GM13977 (cell line): ENCODE measurements around the gene LPGAT1.
"Not testable (repeated sequence)": the region's sequence is repeated elsewhere in the genome, so short reads cannot be mapped to it uniquely, and the experiment has no call there.

ENCODE experiments used
- DNase-seq: peaks from one replicate; pipeline ENCODE4 v3.0.0; 2012; ENCODE audit warnings: low spot score
- CTCF ChIP-seq: IDR thresholded peaks from 2 replicates; pipeline ENCODE4 v1.5.1; 2012; ENCODE audit warnings: mild to moderate bottlenecking, control low read depth; ENCODE audit not compliant: insufficient read depth; ENCODE audit errors: extremely low read depth, missing control alignments
- in situ Hi-C: fragments of 300-500 bp; cut with MboI; formaldehyde crosslinking; loops from one replicate; pipeline ENCODE4 v1.12.0; 2022; ENCODE audit warnings: low sequenced_read_pairs, low pct_unique_long_range_greater_than_20kb, mixed read lengths, inconsistent platforms; ENCODE audit not compliant: unreplicated experiment

Gene LPGAT1, protein sequence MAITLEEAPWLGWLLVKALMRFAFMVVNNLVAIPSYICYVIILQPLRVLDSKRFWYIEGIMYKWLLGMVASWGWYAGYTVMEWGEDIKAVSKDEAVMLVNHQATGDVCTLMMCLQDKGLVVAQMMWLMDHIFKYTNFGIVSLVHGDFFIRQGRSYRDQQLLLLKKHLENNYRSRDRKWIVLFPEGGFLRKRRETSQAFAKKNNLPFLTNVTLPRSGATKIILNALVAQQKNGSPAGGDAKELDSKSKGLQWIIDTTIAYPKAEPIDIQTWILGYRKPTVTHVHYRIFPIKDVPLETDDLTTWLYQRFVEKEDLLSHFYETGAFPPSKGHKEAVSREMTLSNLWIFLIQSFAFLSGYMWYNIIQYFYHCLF

DNA sequence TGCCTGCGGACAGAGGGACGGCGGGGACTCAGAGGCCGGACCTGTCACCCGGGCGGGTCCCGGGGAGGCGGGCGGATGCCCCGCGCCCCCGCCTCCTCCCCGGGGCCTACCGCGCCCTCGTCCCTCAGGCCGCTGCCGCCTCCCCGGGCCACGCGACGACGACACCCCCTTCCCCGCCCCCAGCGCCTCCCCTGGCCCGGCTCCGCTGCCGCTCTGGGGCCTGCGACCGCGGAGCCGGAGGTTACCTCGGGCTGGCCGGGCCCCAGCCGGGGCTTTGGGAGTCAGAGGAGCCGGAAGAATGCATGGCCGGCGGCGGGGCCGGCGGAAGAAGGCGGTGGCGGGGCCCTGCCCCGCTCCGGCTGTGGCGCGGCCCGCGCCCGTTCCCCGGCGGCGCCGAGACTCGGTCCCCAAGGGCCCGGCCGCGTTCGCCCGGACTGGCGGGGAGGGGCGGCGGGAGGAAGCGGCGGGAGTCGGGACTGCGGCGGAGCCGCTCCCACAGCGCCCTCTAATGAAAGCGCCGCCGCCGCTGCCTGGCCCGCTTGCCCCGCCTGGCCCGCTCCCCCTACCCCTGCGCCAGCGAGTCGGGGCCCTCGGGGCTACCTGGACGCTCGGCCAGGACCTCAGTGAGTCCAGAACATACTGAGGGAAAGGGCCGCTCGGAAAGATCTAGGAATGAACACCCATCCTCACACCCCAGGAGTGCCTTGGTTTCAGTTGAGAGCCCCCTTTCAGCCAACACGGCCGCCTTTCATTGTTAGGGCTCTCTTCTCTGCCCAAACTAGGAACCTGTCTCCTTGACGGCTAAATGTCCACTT, at the start of gene LPGAT1:
LPGAT1 (minus strand) TSS at position 436 of the 815 bp plus-strand sequence. CDS start 1,467 bp downstream, outside the sequence.
- peak; percentile 87 for DNase-seq
- TF ChIP-seq CTCF, result peak; percentile 65
- in situ Hi-C loops, result no loop called here

DNA sequence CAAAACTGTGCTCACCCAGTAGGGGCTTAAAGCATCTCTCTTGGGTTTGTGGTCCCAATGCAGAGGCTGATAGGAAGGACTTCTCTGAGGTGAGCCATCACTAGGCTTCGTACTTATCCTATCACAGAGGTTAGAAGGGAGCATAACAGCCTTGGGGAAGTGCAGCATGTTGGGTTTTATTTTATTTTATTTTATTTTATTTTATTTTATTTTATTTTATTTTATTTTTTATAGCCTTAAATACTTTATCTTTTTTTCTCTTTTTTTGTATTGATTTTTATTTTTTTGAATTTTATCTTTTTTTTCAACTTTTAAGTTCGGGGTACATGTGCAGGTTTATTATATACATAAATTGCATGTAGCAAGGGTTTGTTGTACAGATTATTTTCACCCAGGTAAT, 48.9 kb upstream of the LPGAT1 start:
- no peak for DNase-seq
- no peak for TF ChIP-seq CTCF
- in situ Hi-C loops, result no loop called here

DNA sequence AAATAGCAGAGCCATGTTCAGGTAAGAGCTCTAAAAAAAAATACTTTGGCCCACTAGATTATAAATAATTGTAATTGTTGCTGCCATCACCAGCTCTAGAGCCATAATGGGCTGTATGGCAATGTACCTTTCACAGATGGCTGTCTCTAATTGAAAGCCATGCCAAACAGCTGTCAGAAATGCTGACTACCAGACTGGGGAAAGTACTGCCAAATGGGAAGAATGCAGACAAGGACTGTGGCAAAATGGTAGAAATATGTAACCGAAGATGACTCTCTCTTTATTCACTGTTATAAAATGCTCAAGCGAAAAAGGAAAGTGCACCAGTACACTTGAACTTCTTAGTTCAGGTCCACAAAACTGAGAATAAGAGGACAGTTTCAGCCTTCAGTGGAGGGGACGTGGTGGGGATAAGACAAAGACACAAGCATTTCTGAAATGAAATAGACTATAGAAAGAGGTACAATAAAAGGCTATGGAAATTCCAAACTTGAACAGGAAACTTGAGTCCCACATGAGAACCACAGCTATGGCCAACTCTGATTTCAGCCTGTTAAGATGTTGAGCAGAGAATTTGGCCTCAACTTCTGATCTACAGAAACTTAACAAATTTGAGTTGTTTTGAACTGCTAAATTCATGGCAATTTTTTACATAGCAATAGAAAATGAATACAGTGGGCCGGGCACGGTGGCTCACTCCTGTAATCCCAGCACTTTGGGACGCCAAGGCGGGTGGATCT, 46.5 kb upstream of the LPGAT1 start:
- TF ChIP-seq CTCF, result no peak
- in situ Hi-C loops, result no loop called here

DNA sequence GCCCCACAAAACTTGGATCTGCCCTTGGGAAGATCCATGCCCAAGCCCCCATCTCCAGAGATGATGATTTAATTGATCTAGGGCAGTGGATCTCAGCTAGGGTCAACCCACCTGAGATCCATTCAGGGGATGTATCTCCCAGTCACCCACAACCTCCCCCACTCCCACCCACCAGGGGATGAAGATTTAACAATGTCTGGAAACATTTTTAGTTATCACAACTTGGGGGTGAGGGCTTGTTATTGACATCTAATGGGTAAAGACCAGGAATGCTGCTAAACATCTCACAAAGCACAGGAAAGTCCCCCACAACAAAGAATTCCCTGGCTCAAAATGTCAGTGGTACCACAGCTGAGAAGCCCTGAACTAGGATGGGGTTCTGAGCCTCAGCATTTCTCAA, 45.0 kb upstream of the LPGAT1 start:
- no peak for TF ChIP-seq CTCF
- in situ Hi-C loops, result no loop called here
- DNase-seq, result no peak

More for the DNA sequence above, 46.5 kb upstream of the LPGAT1 start:
- DNase-seq, result no peak

- in situ Hi-C loops, result no loop called here
- TF ChIP-seq CTCF, result no peak
These were observed 44.2 kb upstream of the LPGAT1 start for GRCh38 chr1:211874521-211875347.

DNA sequence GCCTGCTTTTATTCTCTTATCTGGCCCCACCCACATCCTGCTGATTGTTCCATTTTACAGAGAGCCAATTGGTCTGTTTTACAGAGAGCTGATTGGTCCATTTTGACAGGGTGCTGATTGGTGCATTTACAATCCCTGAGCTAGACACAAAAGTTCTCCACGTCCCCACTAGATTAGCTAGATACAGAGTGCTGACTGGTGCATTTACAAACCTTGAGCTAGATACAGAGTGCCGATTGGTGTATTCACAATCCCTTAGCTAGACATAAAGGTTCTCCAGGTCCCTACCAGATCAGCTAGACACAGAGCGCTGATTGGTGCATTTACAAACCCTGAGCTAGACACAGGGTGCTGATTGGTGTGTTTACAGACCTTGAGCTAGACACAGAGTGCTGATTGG, 43.2 kb upstream of the LPGAT1 start:
- in situ Hi-C loops, DNase-seq: not testable (repeated sequence)

More at GRCh38 chr1:211874521-211875347, 44.2 kb upstream of the LPGAT1 start:
- DNase-seq, result no peak
